GM19099 (cell line): ENCODE results near the gene SGK2.

Experiments used
- POLR2A ChIP-seq: IDR thresholded peaks from 3 replicates; pipeline ENCODE4 v1.6.1; 2011; ENCODE audit warnings: low read depth; ENCODE audit not compliant: insufficient read length; ENCODE audit errors: extremely low read depth

Gene SGK2

DNA sequence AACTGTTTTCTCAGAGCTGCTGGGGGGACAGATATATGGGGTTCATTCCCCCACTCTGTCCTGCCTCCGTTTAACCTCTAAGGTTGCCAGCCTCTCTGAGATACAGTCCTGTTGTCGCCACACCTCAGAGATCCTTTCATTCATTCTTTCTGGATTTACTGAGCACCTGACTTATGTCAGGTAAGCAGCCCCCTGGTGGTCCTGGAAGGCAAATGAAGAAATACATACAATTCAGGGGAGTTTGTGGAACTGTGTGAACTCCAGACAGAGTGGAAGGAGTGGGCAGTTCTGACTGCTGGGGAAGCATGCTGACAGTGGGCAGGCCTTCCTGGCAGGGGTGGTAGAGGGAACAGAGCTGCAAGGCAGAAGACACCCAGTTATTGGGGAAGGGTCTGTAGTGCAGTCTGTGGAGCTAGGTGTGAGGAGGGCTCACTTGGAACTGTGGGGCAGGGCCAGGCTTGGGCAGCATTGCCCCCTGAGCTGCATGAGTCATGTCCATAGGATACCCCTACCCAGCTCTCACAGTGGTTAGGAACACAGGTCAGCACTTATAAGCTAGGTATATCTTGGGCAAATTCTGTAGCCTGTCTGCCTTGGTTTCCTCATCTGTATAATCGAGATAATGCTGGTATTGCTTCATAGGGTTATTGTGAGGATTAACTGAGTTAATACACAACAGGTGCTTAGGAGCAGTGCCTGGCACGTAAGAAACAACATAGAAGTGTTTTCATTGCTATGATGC, 12.8 kb upstream of the SGK2 start:
- TF ChIP-seq POLR2A = no peak

DNA sequence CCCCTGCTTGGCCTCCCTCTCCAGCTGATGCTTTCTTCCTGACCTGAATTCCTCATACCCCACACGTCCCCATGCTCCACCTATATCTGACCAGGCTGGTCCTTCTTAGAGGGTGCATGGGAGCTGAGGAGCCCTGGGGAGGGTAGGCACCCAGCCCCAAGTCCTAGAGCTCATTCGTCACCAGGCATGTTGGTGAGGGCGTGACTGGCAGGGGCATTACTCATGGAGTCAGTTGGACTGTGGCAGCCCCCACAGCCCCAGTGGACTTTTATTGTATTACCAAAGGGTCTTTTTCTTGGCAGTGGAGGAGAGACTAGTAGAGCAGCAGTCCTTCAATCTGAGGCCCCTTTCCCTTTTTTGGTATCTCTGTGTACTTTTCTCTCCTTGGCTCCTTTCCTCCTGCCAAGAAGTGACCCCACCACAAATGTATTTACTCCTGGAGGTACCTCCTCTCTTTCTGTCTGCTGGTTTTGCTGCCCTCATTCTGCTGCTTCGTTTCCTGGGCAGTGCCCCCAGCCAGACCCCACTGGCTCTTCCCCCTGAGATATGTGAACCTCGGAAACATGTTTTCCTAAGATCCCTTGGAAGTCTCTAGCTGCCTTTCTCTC, 10.4 kb upstream of the SGK2 start:
- no peak for TF ChIP-seq POLR2A

DNA sequence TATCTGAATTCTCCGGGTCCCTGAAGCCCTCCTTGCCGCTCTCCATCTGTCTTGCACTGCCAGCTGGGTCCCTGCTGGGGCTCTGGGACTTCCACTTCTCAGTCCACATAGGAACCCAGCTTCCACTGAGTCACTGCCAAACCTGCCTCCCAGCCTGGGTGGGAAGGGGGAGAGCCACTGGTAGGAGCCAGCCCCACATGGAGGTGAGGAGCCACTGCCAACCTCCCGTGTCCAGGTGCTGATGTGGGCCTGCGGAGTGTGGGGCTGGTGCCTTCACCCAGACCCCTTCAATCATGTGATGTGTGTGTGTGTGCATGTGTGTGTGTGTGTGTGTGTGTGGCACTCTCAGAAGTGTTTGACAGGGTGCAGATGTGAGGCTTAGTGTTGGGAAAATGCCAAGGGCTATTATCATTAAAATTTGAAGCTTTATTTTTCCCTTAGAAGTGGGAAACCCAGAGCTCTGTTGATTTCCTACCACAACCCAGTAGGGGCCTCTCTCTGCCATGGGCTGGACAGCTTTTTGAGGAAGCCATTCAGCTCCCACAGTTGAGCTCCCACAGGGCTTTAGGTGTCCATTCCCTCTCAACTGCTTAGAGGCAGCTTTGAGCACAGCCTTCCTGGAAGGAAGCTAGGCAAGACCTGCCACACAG, 9.3 kb upstream of the SGK2 start:
- TF ChIP-seq POLR2A = no peak

DNA sequence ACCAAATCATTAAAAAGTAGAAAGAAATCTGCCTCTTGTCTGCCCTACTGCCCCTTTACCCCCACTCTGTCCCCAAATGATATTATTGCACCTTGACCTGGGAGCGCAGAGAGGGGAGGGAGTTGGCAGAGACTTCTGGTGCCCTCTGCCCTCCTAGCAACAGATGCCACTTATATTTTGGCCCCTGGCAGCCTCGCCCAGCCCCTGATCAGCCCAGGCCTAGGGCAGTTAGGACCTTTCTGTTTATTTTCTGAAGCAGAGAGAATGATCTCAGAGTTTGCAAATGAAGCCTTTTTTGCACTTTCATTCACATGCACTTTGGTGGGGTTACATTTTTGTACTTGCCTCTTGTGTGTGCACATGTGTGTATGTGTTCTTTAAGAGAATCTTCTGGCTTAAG, 8.4 kb upstream of the SGK2 start:
- no peak for TF ChIP-seq POLR2A

DNA sequence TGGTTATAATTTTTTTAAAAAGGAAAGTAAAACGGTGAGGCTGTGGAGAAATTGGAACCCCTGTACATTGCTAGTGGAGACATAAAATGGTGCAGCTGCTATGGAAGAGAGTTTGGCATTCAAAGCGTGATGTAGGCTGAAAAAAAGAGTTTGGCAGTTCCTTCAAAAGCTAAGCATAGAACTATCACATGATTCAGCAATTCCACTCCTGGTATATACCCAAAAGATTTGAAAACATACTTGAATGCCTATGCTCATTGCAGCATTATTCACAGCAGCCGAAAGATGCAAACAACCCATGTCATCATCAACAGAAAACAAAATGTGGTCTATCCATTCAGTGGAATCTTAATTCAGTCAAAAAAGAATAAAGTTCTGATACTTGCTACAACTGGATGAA, 4.5 kb upstream of the SGK2 start:
- no peak for TF ChIP-seq POLR2A

DNA sequence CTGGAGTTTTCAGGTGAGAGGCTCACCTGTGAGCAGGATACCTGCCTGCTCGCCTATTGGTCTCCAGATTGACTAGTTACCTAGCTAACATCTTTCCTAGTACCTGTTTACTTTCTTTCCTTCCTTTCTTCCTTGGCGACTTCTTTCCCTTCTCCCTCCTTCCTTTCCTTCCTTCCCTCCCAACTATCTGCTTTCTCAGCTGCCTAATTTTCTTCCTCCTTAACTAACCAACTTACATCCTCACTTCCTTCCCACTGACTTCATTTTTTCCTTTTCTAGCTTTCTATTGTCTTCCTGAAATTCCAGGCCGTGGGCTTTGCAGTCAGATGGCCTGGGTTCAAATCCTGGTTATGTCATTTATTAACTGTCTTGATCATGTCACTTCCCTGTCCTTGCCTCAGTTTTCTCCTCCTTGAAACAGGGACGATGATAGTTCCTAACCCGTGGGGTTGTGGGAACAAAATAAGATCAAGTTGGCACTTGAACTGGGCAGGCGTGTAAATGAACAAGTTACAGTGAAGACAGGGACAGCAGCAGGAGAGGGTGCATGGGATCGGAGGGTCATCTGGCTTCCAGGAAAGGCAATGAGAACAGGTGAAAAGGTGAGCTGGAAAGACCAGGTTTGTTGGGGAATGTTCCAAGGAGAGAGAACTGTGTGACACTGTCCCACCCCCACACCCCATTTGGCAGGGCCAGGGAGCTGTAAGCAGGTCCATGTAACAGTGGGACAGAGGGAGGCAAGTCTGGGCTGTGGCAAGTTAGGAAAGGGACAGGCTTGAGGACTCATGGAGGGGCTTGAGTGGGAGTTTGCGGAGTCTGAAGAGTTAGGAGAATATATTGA, 540 bp downstream of the SGK2 start:
- TF ChIP-seq POLR2A = no peak

DNA sequence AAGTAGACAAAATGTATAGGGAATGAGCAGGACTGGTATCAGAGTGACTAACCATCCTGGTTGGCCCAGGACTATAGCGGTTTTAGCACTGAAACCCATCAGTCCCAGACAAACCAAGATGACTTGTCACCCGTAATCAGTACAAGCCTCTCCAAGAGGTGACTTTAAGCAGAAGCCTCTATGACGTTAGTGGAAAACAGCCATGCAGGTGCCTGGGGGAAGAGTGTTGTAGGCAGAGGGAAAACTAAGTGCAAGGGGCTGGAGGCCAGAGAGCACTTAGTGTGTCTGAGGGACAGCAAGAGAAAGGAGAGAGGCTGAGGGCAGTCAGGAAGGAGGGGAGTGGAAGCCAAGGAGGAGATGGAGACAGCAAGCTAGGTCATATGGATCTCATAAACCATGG, 2.1 kb downstream of the SGK2 start:
- TF ChIP-seq POLR2A = no peak

DNA sequence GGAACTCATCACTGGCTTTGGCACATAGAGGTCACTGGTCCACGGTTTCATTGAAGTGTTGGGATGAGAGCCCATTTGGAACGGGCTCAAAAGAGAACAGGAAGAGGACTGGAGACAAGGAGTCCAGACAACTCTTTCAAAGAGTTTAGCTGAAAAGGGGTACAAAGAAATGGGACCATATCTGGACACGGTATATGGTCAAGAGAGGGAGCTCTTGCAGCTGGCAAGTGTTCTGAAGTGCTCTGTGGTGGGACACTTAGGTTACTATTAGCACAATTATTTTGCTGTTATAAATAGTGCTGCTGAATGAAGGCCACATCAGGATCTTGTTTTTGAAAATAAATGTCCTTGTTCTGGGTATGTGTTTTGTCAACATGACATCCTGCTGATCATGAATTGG, 4.6 kb downstream of the SGK2 start:
- TF ChIP-seq POLR2A = no peak

DNA sequence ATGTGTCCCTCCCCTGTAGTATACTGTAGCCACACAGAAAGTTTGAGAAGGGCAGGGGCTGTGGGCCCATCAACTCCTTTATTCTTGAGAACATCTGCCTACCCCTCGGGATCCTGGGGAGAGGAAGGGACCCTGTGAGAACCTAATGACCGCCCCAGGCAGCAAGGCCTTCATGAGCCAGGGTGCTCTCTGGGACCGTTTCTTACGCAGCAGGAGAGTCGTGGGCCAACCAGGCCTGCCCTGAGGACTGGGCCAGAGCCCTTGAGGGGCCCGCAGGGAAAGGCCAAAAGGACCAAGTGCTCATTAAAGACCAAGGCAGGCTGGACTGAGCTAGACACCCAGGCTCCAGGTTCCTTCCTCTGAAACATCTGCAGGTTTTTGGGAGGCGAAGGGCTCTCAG, 5.2 kb downstream of the SGK2 start:
- no peak for TF ChIP-seq POLR2A

DNA sequence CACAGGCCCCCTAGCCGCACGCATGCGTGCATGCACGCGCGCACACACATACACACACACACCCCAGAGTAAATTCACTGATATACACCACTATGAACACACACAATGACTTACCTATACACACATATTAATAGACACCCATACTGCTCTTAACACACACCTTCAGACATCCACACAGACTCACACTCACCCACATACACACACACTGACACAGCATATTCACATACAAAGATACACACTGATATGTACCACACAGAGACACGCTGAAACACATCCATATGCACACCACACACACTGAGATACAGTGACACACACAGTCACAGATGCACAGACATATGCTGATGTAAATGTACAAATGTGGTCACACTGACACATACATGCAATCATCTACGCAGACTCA, 5.6 kb downstream of the SGK2 start:
- no peak for TF ChIP-seq POLR2A

DNA sequence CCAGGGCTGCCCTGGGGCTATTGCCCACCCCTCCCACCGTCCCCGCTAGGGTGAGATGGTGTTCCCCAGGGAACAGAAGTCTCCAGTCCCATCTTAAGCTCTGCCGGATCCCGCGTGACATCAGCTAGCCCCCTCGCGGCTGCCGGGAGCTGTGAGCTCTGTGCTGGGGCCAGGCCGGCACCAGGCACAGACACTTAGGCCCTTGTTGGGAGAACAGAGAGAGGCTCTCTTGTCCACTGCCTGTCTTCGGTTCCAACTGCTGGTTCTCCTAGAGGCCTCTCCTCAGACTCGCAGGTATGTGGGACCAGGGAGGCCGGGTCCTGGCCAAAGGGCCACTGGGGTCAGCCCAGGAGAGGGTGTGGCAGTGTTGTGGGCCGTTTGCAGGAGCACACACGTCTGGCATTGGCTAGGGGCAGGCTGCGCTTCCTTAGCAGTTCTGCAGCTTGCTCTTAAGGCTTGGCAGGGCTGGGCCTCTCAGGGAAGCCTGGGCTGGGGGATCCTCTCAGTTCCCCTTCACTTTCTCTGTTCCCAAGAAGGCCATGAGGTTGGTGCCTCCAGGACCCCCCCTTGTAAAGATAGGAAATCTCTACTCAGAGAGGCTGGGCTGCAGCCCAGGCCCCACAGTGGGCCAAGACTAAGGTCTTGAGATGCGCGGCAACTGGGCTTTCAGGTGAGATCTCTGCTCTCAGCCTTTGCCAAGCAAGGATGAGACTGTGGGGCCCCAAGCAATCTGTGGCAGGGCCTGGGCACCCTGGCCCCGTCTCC, 6.3 kb downstream of the SGK2 start:
- no peak for TF ChIP-seq POLR2A

DNA sequence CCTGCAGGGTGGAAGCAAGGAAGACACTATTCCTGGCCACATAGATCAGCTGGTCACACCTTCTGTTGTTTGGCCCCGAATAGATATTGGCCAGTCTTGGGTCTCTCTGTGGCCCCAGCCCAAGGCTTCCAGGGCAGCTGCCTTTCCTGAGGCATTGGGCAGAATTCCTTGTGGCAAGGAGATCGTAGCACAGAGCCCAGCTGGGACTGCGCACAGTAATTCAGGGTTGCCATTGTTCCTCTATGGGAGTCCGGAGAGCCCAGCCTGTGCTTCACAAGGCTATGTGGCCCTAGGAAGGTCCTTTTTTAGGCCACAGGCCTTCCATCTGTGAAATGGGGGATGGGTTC, 6.9 kb downstream of the SGK2 start:
- no peak for TF ChIP-seq POLR2A

DNA sequence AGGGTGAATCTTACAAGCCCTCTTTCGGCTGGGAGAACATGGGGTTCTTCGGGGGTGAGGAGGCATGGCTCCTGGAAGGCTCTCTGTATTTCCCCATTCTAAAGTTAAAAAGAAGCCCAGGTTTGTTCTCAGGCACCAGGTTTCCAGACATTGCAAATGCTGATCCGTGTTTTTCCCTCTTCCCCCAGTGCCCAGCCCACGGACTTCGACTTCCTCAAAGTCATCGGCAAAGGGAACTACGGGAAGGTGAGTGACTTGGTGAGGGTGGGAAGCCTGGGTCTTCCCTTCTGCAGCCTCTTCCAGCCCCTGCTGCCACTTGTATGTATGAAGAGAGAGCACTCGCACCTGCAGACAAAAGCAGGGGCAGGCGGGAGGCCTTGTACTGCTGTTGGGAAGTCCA, 8.7 kb downstream of the SGK2 start:
- TF ChIP-seq POLR2A = no peak

DNA sequence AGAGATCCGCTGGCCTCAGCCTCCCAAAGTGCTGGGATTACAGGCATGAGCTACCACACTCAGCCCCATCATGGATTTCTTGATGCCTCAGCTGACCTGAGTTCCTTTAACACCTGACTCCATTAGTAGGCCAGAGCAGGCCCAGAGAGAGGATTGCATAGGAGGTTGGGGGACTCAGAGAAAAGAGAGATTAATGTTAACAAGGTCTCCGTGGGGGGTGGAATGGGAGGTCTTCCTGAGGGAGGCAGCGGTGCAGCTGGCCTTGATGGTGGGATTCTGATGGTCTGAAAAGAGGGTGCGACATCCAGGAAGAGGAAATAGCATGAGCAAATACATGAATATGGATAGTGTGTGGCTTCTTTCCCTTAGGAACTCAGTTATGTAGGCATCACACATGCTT, 9.9 kb downstream of the SGK2 start:
- no peak for TF ChIP-seq POLR2A

DNA sequence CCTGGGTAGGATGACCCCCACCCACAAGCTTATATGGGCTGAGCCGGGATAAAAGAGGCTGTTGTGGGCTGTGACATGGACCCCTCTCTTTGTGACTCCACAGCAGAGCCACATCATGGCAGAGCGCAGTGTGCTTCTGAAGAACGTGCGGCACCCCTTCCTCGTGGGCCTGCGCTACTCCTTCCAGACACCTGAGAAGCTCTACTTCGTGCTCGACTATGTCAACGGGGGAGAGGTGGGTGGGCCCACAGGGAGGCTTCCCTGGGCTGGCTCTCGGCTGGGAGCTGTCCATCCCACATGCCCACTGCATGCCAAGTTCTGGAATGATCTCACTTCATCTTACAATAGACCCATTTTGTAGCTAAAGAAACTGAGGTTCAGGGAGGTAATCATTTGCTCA, 10.5 kb downstream of the SGK2 start:
- TF ChIP-seq POLR2A = no peak
